Measurements from ENCODE around the gene CXCR6. TPM values are rescaled to one million over a fixed set of nuclear protein-coding genes. Genes with fewer than 3 reads are reported as not detected.

The CXCR6 gene
- total and polyA plus RNA-seq, 2 experiments from 2014 or later = 0.10 TPM; not detected in 1

GRCh38 chr3:45987368-45988291 is 44.4 kb downstream of the CXCR6 start:
- no peak overlapping the region for H2AFZ ChIP-seq
- H3K9me2 ChIP-seq (ENCODE audit: insufficient read depth) = no peaks in the 10 kb centered on the region
- Mint-ChIP-seq H3K36me3 (ENCODE audit: low read depth) (peaks cover 19% of the 10 kb centered on the region), H3K9me3 (no peaks in the 10 kb centered on the region; the same call in 2 of the 3 replicates), H3K27ac (no peak overlapping the region; the same call in 1 of the 2 replicates), H3K27me3 (ENCODE audit: insufficient read depth, low read depth, poor library complexity) (peaks cover 9% of the 10 kb centered on the region), H3K4me3 (no peak overlapping the region), H3K4me1 (peaks cover 18% of the 10 kb centered on the region)
- no peak for DNase-seq (ENCODE audit: low spot score)
- no peaks in the 10 kb centered on the region for H3F3A ChIP-seq (replicated peaks; ENCODE audit: low read depth)
- H3K79me2 ChIP-seq (replicated peaks; ENCODE audit: insufficient read depth) = peaks cover 63% of the 10 kb centered on the region
- no peak for TF ChIP-seq EZH2phosphoT487 (IDR thresholded peaks at IDR 0.05; ENCODE audit: unreplicated experiment)
- no peak for TF ChIP-seq REST (IDR thresholded peaks at IDR 0.05; ENCODE audit: unreplicated experiment)
- TF ChIP-seq STAT1 (IDR thresholded peaks at IDR 0.05; ENCODE audit: unreplicated experiment) = no peak
- no peak for TF ChIP-seq NANOG (IDR thresholded peaks at IDR 0.05; ENCODE audit: borderline replicate concordance)
- TF ChIP-seq JUNB (IDR thresholded peaks at IDR 0.05; ENCODE audit: unreplicated experiment) = no peak
- TF ChIP-seq ZNF114 (CRISPR knock-in tag; IDR thresholded peaks at IDR 0.05) = no peak
- no peak for TF ChIP-seq CREB1 (CRISPR knock-in tag; IDR thresholded peaks at IDR 0.05; ENCODE audit: low read depth)
- TF ChIP-seq ZNF462 (CRISPR knock-in tag; IDR thresholded peaks at IDR 0.05) = no peak
- no peak for TF ChIP-seq ZNF331 (CRISPR knock-in tag; IDR thresholded peaks at IDR 0.05; ENCODE audit: low read depth)
- no peak for TF ChIP-seq EZH2 (IDR thresholded peaks at IDR 0.05; ENCODE audit: low read depth, unreplicated experiment)
- TF ChIP-seq CTCF (conservative IDR thresholded peaks at IDR 0.05; ENCODE audit: low read depth in 2 of 2) = no peak
- no peak for TF ChIP-seq POLR2AphosphoS5 (IDR thresholded peaks at IDR 0.05; ENCODE audit: low read depth)
- TF ChIP-seq ETS1 (IDR thresholded peaks at IDR 0.05) = no peak
- H3K27me3 ChIP-seq (ENCODE audit: insufficient read depth) = no peaks in the 10 kb centered on the region
- peaks cover 6% of the 10 kb centered on the region for H4K20me1 ChIP-seq (replicated peaks; ENCODE audit: insufficient read depth)
- no peak overlapping the region for H3K4me2 ChIP-seq
- no peak for ATAC-seq
- H3K36me3 ChIP-seq (ENCODE audit: insufficient read depth) = peaks cover 16% of the 10 kb centered on the region
- no peak overlapping the region for H3K27ac ChIP-seq (ENCODE audit: low read depth)
- H3K4me1 ChIP-seq (ENCODE audit: insufficient read depth) = peaks cover 13% of the 10 kb centered on the region
- H3K4me3 ChIP-seq = no peak overlapping the region

Measured in GM23338 (cell line).